ENCODE measurements around the gene ACOX2. TPM values are rescaled to one million over a fixed set of nuclear protein-coding genes. Genes with fewer than 3 reads are reported as not detected.

Gene ACOX2
- total and polyA plus RNA-seq, 2 of the 13 experiments (the other 11 are each of a cell fraction or from before 2014, with no cell fraction given): 42.6 to 98.5 TPM

DNA sequence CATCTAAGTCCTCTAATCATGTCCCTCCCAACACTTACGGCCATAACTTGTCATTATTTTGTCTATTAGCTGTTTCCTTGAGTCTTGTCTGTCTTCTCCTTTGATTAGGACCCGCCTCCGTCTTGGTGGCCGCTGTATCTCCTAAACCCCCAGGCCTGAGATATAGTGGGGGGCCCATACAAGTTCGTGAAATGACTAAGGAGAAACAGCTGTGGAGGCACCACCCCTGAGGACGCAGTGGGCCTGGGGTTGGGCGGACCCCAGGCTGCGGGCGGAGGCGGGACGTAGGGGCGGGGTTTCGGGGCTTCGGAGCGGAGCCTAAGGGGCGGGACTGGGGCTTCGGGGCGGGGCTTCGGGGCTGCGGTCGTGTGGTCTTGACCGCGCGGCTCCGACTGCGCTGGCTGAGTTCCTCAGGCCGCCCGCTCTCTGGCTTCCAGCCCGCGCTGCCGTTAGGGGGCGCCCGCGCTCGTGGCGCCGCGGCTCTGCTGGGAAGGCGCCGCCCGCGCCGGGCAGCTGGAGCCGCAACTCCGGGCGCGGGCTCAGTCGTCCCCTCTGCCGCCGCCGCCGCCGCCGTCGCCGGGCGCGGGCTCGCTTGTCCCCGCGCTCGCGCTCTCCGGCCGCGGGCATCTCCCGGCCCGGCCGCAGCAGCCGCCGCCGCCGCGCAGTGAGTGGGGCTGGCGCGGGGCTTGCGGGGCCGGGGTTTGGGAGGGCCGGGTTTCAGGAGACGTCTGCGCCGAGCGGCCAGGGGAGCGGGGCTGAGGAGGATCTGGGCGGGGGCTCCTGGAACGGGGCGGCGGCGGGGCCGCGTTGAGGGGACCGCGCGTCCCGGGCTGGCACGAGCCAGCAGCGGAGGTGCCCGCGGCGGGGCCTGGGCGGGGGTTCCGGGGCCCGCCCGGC lies 45.2 kb downstream of the ACOX2 start, which contains the start of gene KCTD6 (continued):
- TF ChIP-seq HNRNPH1 (optimal IDR thresholded peaks at IDR 0.05; ENCODE audit: low read depth, low read length) (no peak), SIX4 (CRISPR knock-in tag; IDR thresholded peaks at IDR 0.05) (no peak), CAMTA2 (CRISPR knock-in tag; IDR thresholded peaks at IDR 0.05; ENCODE audit: borderline replicate concordance) (no peak), EED (CRISPR knock-in tag; IDR thresholded peaks at IDR 0.05) (0 out of 2 replicates have a peak, but pooled peaks have one; percentile 42), RORA (CRISPR knock-in tag; IDR thresholded peaks at IDR 0.05) (no peak), CEBPB (IDR thresholded peaks at IDR 0.05; ENCODE audit: borderline replicate concordance, low read depth, low read length) (no peak), POLR2G (IDR thresholded peaks at IDR 0.05; ENCODE audit: low read depth, low read length) (no peak; the same call in none of the 2 replicates), ZNF704 (CRISPR knock-in tag; IDR thresholded peaks at IDR 0.05; ENCODE audit: borderline replicate concordance) (no peak), NR0B2 (CRISPR knock-in tag; IDR thresholded peaks at IDR 0.05) (no peak), PREB (CRISPR knock-in tag; IDR thresholded peaks at IDR 0.05) (no peak), CSRNP2 (CRISPR knock-in tag; conservative IDR thresholded peaks at IDR 0.05; ENCODE audit: low read depth) (no peak), ZNF710 (CRISPR knock-in tag; IDR thresholded peaks at IDR 0.05; ENCODE audit: borderline replicate concordance) (no peak), ZNF556 (CRISPR knock-in tag; IDR thresholded peaks at IDR 0.05; ENCODE audit: borderline replicate concordance) (no peak), ZNF543 (CRISPR knock-in tag; IDR thresholded peaks at IDR 0.05) (no peak), ONECUT2 (CRISPR knock-in tag; IDR thresholded peaks at IDR 0.05) (no peak), NFKBIZ (CRISPR knock-in tag; IDR thresholded peaks at IDR 0.05) (no peak), CEBPG (CRISPR knock-in tag; IDR thresholded peaks at IDR 0.05) (no peak)
- TF ChIP-seq, protein P1, sequence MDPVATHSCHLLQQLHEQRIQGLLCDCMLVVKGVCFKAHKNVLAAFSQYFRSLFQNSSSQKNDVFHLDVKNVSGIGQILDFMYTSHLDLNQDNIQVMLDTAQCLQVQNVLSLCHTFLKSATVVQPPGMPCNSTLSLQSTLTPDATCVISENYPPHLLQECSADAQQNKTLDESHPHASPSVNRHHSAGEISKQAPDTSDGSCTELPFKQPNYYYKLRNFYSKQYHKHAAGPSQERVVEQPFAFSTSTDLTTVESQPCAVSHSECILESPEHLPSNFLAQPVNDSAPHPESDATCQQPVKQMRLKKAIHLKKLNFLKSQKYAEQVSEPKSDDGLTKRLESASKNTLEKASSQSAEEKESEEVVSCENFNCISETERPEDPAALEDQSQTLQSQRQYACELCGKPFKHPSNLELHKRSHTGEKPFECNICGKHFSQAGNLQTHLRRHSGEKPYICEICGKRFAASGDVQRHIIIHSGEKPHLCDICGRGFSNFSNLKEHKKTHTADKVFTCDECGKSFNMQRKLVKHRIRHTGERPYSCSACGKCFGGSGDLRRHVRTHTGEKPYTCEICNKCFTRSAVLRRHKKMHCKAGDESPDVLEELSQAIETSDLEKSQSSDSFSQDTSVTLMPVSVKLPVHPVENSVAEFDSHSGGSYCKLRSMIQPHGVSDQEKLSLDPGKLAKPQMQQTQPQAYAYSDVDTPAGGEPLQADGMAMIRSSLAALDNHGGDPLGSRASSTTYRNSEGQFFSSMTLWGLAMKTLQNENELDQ (CRISPR knock-in tag; IDR thresholded peaks at IDR 0.05; ENCODE audit: borderline replicate concordance): no peak
- TF ChIP-seq, protein P2, sequence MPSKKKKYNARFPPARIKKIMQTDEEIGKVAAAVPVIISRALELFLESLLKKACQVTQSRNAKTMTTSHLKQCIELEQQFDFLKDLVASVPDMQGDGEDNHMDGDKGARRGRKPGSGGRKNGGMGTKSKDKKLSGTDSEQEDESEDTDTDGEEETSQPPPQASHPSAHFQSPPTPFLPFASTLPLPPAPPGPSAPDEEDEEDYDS (CRISPR knock-in tag; IDR thresholded peaks at IDR 0.05): no peak
